Measurements from ENCODE around the gene SKP2.

SKP2 gene

DNA sequence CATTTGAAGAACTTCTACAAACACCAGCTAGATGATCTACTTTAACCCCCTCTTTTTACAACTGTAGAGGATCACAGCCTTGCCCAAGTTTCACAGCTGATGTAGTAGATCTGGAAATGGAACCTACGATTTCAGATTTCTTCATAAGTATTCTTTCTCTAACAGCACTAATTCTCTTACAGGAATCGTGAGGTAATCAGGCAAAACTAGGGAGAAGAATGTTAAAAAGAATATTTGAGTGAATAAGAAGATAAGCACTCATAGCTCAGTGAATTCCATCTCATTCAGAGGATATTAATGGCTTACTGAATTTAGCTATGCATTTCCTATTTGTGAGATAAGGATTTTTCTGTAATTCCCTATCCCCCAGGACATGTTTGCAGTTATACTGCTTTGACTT lies 47.7 kb downstream of the SKP2 start:
- DNase-seq (ENCODE audit: low spot score) = no peak

DNA sequence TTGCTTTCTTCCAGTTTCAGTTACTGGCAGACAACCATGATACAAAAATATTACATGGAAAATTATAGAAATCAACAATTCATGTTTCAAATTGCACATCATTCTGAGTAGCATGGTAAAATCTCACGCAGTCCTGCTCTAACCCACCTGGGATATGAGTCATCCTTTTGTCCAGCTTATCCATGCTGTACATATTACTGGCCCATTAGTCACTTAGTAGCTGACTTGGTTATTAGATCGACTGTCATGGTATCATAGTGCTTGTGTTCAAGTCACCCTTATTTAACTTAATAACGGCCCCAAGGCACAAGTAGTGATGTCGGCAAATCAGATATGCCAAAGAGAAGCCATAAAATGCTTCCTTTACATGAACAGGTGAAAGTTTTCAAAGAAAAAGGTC lies 48.6 kb downstream of the SKP2 start:
- no peak for DNase-seq (ENCODE audit: low spot score)

- no peak for DNase-seq (ENCODE audit: low spot score)
Observed at GRCh38 chr5:36202521-36202961, 50.6 kb downstream of the SKP2 start.

- no peak for DNase-seq (ENCODE audit: low spot score)
Observed at GRCh38 chr5:36205329-36205728, 53.4 kb downstream of the SKP2 start.

GRCh38 chr5:36206913-36207312 lies 55.0 kb downstream of the SKP2 start:
- DNase-seq (ENCODE audit: low spot score) = no peak

DNA sequence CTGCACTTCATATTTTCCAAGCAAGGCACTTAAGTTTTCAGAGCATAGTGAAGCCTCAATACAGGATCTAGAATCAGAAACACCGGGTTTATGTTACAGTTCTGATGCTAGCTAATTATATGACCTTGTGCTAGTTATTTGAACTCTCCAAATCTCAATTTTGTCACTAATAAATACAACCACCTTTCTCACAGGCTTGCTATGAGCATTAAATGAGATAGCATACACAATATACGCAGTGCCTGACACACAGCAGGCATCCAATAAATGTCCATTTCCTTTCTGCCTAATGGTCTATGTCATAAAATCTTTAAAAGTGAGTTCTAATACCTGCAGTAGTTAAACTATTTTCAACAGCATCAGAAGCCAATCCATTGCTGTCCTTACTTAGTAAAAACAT lies 56.9 kb downstream of the SKP2 start:
- DNase-seq (ENCODE audit: low spot score) = no peak

GRCh38 chr5:36209664-36210063 lies 57.8 kb downstream of the SKP2 start:
- no peak for DNase-seq (ENCODE audit: low spot score)

DNA sequence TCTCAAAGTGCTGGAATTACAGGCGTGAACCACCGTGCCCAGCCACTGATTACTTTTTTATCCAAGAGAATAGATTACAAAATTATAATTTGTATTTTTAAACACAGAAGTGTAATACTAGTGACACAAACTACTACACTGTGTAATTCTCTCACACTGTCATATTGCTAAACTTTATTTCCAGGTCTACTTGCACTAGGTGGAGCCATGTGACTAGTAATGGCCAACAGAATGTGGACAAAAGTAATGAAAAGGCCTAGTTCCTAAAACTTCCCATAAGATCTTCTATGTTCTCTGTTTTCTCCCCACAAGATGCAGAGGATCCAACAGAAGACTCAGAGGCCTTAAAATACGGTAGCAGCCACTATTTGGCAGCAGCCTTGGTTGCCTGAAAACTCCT lies 62.5 kb downstream of the SKP2 start:
- DNase-seq (ENCODE audit: low spot score) = no peak

GRCh38 chr5:36215910-36216309 lies 64.0 kb downstream of the SKP2 start:
- no peak for DNase-seq (ENCODE audit: low spot score)

DNA sequence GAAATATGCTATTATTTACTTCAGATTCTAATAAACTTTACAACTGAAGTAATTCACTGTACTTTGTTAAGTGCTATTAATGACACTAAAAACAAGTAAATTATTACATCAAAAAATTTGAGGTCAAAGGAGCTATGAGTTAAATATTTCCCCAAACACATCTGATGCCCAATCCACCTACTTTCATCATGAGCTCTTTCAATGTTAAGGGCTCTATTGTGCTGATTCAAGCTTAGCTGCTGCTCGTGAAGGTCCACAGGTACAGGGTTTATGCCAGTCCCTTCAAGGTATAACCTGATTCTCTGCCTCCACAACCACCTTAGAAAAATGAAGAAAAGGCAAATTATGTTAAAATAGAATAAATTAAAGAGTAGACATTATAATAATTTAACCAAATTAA lies 65.7 kb downstream of the SKP2 start:
- no peak for DNase-seq (ENCODE audit: low spot score)

- DNase-seq (ENCODE audit: low spot score) = no peak
Observed at GRCh38 chr5:36217988-36218387, 66.1 kb downstream of the SKP2 start.

- no peak for DNase-seq (ENCODE audit: low spot score)
Observed at GRCh38 chr5:36222620-36223019, 70.7 kb downstream of the SKP2 start.

GRCh38 chr5:36227046-36227445 lies 75.1 kb downstream of the SKP2 start:
- DNase-seq (ENCODE audit: low spot score) = no peak

DNA sequence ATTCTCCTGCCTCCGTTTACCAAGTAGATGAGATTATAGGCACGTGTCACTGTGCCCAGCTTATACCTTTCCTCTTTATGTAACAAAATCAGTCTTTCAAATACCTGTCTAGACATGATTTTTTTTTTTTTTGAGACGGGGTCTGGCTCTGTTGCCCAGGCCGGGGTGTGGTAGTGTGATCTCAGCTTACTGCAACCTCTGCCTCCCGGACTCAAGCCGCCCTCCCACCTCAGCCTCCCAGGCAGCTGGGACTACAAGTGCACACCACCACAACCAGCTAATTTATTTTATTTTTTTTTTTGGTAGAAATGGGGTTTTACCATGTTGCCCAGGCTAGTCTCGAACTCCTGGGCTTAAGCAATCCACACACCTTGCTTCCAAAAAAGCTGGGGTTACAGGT lies 76.6 kb downstream of the SKP2 start:
- DNase-seq (ENCODE audit: low spot score) = no peak

GRCh38 chr5:36230151-36230790 lies 78.4 kb downstream of the SKP2 start:
- no peak for DNase-seq (ENCODE audit: low spot score)

DNA sequence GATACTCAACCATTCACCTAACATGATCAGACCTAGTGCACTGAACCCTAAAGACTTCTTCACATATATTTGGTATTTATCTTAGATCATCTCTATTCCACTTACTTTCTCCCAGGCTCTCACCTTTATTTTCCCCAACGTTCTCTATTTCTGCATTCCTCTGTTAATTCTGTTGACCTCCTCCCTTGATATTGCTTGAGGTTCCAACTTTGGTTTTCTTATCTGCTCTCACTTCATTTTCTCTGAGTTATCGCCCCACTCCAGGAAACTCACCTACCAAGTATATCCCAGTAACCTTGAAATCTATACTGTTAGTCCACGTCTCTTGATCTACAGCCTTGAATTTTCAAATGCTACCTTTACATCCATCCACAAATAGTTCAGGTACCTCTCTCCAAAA lies 80.6 kb downstream of the SKP2 start:
- no peak for DNase-seq (ENCODE audit: low spot score)

Measured in HuH-7 (cell line).